Measurements from ENCODE around the gene ENTPD8.

GRCh38 chr9:137409515-137409914 is 31.6 kb downstream of the ENTPD8 start:
- TF ChIP-seq CTCF (conservative IDR thresholded peaks at IDR 0.05; ENCODE audit: low read depth, low read length) (no peak), POLR2A (IDR thresholded peaks at IDR 0.05; ENCODE audit: low read depth, low read length) (no peak), SMC3 (IDR thresholded peaks at IDR 0.05; ENCODE audit: low read depth, low read length) (no peak), RAD21 (IDR thresholded peaks at IDR 0.05; ENCODE audit: low read length) (no peak), CEBPB (IDR thresholded peaks at IDR 0.05; ENCODE audit: low read depth, low read length) (no peak), USF2 (IDR thresholded peaks at IDR 0.05; ENCODE audit: low read depth, low read length) (no peak), MAFK (IDR thresholded peaks at IDR 0.05; ENCODE audit: low read depth, low read length) (no peak), MAZ (IDR thresholded peaks at IDR 0.05; ENCODE audit: borderline replicate concordance, low read depth, low read length) (no peak), ELK1 (IDR thresholded peaks at IDR 0.05; ENCODE audit: borderline replicate concordance, low read depth, low read length) (no peak), RCOR1 (IDR thresholded peaks at IDR 0.05; ENCODE audit: insufficient replicate concordance, low read length) (no peak), RFX5 (IDR thresholded peaks at IDR 0.05; ENCODE audit: low read depth, low read length) (no peak)

All from IMR-90 (cell line).